GM23338 (cell line): ENCODE results near the gene SUPT6H.

ENCODE experiments used
- CREB1 ChIP-seq: fragments of 250-450 bp; sonication (Bioruptor Pico); IDR thresholded peaks from 2 replicates; pipeline ENCODE4 v1.5.0; 2020; ENCODE audit warnings: low read depth, mild to moderate bottlenecking, moderate library complexity
- EZH2 ChIP-seq: fragments of 200-600 bp; sonication (generic); IDR thresholded peaks from one replicate; pipeline ENCODE4 v1.8.0; 2017; ENCODE audit warnings: antibody characterized with exemption, mild to moderate bottlenecking, low read depth; ENCODE audit not compliant: unreplicated experiment
- EZH2phosphoT487 ChIP-seq: fragments of 200-600 bp; sonication (generic); IDR thresholded peaks from one replicate; pipeline ENCODE4 v1.8.1; 2018; ENCODE audit warnings: antibody characterized with exemption; ENCODE audit not compliant: unreplicated experiment
- JUNB ChIP-seq: IDR thresholded peaks from one replicate; pipeline ENCODE4 v1.6.1; 2016; ENCODE audit warnings: antibody characterized with exemption; ENCODE audit not compliant: unreplicated experiment
- NANOG ChIP-seq: IDR thresholded peaks from 2 replicates; pipeline ENCODE4 v1.6.1; 2016; ENCODE audit warnings: antibody characterized with exemption, borderline replicate concordance
- POLR2AphosphoS5 ChIP-seq: IDR thresholded peaks from 2 replicates; pipeline ENCODE4 v1.6.1; 2016; ENCODE audit warnings: antibody characterized with exemption, low read depth
- STAT1 ChIP-seq: IDR thresholded peaks from one replicate; pipeline ENCODE4 v1.6.1; 2016; ENCODE audit warnings: antibody characterized with exemption; ENCODE audit not compliant: unreplicated experiment
- ZNF114 ChIP-seq: fragments of 250-450 bp; sonication (Bioruptor Pico); IDR thresholded peaks from 2 replicates; pipeline ENCODE4 v1.5.0; 2020; ENCODE audit warnings: mild to moderate bottlenecking, moderate library complexity
- ZNF331 ChIP-seq: fragments of 250-450 bp; sonication (Bioruptor Pico); IDR thresholded peaks from 2 replicates; pipeline ENCODE4 v1.5.0; 2020; ENCODE audit warnings: low read depth, mild to moderate bottlenecking, moderate library complexity
- TF ChIP-seq, protein P1 (sequence below), 2 experiments: fragments of 200-600 bp in 1 of 2; sonication (generic) in 1 of 2; conservative IDR thresholded peaks; 2 replicates each; pipeline versions ENCODE4 v1.5.1 to v1.6.1; 2016 to 2017; ENCODE audit warnings: antibody characterized with exemption in 2 of 2, low read depth in 2 of 2, mild to moderate bottlenecking in 2 of 2, moderate library complexity in 1 of 2
- TF ChIP-seq, protein P2 (sequence below): IDR thresholded peaks from one replicate; pipeline ENCODE4 v1.6.1; 2018; ENCODE audit warnings: antibody characterized with exemption; ENCODE audit not compliant: unreplicated experiment
- TF ChIP-seq, protein P3 (sequence below): fragments of 250-450 bp; sonication (Bioruptor Pico); IDR thresholded peaks from 2 replicates; pipeline ENCODE4 v1.5.0; 2020; ENCODE audit warnings: mild to moderate bottlenecking, moderate library complexity
- TF ChIP-seq, protein P4 (sequence below): IDR thresholded peaks from 2 replicates; pipeline ENCODE4 v1.6.1; 2016; ENCODE audit warnings: antibody characterized with exemption

DNA sequence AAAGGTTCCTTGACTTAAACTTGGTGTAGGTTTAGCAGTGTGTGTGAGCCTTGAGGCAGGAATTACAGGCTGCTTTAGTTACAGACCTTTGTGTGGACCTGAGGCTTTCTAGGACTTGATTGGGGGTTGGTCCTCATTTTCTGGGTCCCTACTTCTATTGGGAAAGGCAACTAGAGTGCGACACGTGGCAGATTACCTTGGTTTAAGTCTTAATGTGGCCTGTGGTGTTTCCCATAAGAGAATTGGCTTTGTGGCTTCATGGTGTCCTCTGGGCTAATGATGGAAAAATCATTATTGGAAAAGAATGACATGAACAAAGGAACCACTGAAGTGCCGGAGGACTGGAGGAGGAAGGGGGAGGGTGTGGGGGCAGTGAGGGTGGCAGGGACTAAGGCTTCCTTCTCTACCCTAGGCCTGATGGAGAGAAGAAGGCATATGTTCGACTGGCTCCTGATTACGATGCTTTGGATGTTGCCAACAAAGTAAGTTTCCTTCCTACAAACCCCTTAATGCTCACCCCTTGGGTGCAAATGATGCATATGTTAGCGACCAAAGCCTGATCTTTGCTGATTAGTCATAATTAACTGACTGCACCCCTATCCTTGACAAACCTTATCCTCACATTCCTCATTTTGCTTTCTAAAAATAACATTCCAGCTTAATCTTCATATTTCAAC is 61.3 kb downstream of the SUPT6H start:
- TF ChIP-seq, protein P1, sequence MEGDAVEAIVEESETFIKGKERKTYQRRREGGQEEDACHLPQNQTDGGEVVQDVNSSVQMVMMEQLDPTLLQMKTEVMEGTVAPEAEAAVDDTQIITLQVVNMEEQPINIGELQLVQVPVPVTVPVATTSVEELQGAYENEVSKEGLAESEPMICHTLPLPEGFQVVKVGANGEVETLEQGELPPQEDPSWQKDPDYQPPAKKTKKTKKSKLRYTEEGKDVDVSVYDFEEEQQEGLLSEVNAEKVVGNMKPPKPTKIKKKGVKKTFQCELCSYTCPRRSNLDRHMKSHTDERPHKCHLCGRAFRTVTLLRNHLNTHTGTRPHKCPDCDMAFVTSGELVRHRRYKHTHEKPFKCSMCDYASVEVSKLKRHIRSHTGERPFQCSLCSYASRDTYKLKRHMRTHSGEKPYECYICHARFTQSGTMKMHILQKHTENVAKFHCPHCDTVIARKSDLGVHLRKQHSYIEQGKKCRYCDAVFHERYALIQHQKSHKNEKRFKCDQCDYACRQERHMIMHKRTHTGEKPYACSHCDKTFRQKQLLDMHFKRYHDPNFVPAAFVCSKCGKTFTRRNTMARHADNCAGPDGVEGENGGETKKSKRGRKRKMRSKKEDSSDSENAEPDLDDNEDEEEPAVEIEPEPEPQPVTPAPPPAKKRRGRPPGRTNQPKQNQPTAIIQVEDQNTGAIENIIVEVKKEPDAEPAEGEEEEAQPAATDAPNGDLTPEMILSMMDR (conservative IDR thresholded peaks at IDR 0.05; ENCODE audit: low read depth in 2 of 2): no peak
- TF ChIP-seq CREB1 (CRISPR knock-in tag) (no peak), EZH2 (no peak), POLR2AphosphoS5 (no peak), EZH2phosphoT487 (no peak), JUNB (no peak), NANOG (no peak), ZNF114 (CRISPR knock-in tag) (no peak), ZNF331 (no peak), STAT1 (no peak)
- TF ChIP-seq, protein P2, sequence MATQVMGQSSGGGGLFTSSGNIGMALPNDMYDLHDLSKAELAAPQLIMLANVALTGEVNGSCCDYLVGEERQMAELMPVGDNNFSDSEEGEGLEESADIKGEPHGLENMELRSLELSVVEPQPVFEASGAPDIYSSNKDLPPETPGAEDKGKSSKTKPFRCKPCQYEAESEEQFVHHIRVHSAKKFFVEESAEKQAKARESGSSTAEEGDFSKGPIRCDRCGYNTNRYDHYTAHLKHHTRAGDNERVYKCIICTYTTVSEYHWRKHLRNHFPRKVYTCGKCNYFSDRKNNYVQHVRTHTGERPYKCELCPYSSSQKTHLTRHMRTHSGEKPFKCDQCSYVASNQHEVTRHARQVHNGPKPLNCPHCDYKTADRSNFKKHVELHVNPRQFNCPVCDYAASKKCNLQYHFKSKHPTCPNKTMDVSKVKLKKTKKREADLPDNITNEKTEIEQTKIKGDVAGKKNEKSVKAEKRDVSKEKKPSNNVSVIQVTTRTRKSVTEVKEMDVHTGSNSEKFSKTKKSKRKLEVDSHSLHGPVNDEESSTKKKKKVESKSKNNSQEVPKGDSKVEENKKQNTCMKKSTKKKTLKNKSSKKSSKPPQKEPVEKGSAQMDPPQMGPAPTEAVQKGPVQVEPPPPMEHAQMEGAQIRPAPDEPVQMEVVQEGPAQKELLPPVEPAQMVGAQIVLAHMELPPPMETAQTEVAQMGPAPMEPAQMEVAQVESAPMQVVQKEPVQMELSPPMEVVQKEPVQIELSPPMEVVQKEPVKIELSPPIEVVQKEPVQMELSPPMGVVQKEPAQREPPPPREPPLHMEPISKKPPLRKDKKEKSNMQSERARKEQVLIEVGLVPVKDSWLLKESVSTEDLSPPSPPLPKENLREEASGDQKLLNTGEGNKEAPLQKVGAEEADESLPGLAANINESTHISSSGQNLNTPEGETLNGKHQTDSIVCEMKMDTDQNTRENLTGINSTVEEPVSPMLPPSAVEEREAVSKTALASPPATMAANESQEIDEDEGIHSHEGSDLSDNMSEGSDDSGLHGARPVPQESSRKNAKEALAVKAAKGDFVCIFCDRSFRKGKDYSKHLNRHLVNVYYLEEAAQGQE: no peak
- TF ChIP-seq, protein P3, sequence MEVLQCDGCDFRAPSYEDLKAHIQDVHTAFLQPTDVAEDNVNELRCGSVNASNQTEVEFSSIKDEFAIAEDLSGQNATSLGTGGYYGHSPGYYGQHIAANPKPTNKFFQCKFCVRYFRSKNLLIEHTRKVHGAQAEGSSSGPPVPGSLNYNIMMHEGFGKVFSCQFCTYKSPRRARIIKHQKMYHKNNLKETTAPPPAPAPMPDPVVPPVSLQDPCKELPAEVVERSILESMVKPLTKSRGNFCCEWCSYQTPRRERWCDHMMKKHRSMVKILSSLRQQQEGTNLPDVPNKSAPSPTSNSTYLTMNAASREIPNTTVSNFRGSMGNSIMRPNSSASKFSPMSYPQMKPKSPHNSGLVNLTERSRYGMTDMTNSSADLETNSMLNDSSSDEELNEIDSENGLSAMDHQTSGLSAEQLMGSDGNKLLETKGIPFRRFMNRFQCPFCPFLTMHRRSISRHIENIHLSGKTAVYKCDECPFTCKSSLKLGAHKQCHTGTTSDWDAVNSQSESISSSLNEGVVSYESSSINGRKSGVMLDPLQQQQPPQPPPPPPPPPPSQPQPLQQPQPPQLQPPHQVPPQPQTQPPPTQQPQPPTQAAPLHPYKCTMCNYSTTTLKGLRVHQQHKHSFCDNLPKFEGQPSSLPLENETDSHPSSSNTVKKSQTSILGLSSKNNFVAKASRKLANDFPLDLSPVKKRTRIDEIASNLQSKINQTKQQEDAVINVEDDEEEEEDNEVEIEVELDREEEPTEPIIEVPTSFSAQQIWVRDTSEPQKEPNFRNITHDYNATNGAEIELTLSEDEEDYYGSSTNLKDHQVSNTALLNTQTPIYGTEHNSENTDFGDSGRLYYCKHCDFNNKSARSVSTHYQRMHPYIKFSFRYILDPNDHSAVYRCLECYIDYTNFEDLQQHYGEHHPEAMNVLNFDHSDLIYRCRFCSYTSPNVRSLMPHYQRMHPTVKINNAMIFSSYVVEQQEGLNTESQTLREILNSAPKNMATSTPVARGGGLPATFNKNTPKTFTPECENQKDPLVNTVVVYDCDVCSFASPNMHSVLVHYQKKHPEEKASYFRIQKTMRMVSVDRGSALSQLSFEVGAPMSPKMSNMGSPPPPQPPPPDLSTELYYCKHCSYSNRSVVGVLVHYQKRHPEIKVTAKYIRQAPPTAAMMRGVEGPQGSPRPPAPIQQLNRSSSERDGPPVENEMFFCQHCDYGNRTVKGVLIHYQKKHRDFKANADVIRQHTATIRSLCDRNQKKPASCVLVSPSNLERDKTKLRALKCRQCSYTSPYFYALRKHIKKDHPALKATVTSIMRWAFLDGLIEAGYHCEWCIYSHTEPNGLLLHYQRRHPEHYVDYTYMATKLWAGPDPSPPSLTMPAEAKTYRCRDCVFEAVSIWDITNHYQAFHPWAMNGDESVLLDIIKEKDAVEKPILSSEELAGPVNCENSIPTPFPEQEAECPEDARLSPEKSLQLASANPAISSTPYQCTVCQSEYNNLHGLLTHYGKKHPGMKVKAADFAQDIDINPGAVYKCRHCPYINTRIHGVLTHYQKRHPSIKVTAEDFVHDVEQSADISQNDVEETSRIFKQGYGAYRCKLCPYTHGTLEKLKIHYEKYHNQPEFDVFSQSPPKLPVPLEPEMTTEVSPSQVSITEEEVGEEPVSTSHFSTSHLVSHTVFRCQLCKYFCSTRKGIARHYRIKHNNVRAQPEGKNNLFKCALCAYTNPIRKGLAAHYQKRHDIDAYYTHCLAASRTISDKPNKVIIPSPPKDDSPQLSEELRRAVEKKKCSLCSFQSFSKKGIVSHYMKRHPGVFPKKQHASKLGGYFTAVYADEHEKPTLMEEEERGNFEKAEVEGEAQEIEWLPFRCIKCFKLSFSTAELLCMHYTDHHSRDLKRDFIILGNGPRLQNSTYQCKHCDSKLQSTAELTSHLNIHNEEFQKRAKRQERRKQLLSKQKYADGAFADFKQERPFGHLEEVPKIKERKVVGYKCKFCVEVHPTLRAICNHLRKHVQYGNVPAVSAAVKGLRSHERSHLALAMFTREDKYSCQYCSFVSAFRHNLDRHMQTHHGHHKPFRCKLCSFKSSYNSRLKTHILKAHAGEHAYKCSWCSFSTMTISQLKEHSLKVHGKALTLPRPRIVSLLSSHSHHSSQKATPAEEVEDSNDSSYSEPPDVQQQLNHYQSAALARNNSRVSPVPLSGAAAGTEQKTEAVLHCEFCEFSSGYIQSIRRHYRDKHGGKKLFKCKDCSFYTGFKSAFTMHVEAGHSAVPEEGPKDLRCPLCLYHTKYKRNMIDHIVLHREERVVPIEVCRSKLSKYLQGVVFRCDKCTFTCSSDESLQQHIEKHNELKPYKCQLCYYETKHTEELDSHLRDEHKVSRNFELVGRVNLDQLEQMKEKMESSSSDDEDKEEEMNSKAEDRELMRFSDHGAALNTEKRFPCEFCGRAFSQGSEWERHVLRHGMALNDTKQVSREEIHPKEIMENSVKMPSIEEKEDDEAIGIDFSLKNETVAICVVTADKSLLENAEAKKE (CRISPR knock-in tag): no peak
- TF ChIP-seq, protein P4, sequence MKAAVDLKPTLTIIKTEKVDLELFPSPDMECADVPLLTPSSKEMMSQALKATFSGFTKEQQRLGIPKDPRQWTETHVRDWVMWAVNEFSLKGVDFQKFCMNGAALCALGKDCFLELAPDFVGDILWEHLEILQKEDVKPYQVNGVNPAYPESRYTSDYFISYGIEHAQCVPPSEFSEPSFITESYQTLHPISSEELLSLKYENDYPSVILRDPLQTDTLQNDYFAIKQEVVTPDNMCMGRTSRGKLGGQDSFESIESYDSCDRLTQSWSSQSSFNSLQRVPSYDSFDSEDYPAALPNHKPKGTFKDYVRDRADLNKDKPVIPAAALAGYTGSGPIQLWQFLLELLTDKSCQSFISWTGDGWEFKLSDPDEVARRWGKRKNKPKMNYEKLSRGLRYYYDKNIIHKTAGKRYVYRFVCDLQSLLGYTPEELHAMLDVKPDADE: no peak
